GM12878 (cell line): ENCODE results near the gene GAB1. TPM values are rescaled to one million over a fixed set of nuclear protein-coding genes. Genes with fewer than 3 reads are reported as not detected.

Experiments
- ATAC-seq: fragments of 200-7000 bp; cut with Tn5 transposase; 3 replicates; pipeline ENCODE4 v1.9.1; 2020; ENCODE audit warnings: mild to moderate bottlenecking, moderate library complexity
- BruUV-seq: library from RNA; stranded (reverse); fragments of 400-500 nt; replicated peaks from 2 replicates; lab custom pipeline; 2021; lab: Mats Ljungman, UMichigan
- CTCF ChIA-PET: fragments of 300-600 bp; sonication (Branson Sonifier 250); formaldehyde crosslinking; extraction: SDS; loops from one replicate; lab custom pipeline; 2021; ENCODE audit warnings: inconsistent platforms; lab: Yijun Ruan, JAX
- POLR2A ChIA-PET: fragments of 350-600 bp; formaldehyde crosslinking; extraction: SDS; loops from one replicate; lab custom pipeline; 2021; ENCODE audit warnings: inconsistent platforms; lab: Charles Lee
- RAD21 ChIA-PET: fragments of 300-600 bp; sonication (Branson Sonifier 250); formaldehyde crosslinking; loops from one replicate; lab custom pipeline; 2023; ENCODE audit warnings: antibody characterized with exemption; ENCODE audit not compliant: unreplicated experiment; lab: Charles Lee
- SMC1A ChIA-PET: fragments of 300-600 bp; sonication (Branson Sonifier 250); formaldehyde crosslinking; loops from one replicate; lab custom pipeline; 2023; ENCODE audit not compliant: unreplicated experiment, uncharacterized antibody; lab: Charles Lee
- DNase-seq: peaks from one replicate; pipeline ENCODE4 v3.0.0-alpha.2; 2011; ENCODE audit warnings: low read depth, low spot score
- FAIRE-seq: peaks from 3 replicates; lab custom pipeline; 2011; peaks lifted over from hg19 to GRCh38; lab: Jason Lieb, UNC
- H2AFZ ChIP-seq: 2 replicates; pipeline ENCODE4 v1.6.0; 2011; ENCODE audit warnings: low read depth, low read length, control low read depth; ENCODE audit not compliant: control insufficient read depth
- H3K27ac ChIP-seq: 2 replicates; pipeline ENCODE4 v1.5.1; 2011; ENCODE audit warnings: control low read depth; ENCODE audit not compliant: control insufficient read depth, insufficient read depth
- H3K27me3 ChIP-seq, 2 experiments: replicated peaks in 1 of 2; 2 replicates each; pipeline versions ENCODE4 v1.6.0 to v1.6.1; 2011; ENCODE audit warnings: low read length in 1 of 2; ENCODE audit not compliant: control insufficient read depth in 2 of 2, insufficient read depth in 2 of 2
- H3K36me3 ChIP-seq, 2 experiments: 2 replicates each; pipeline ENCODE4 v1.5.1; 2011; ENCODE audit warnings: low read length in 1 of 2; ENCODE audit not compliant: control insufficient read depth in 2 of 2, insufficient read depth in 2 of 2
- H3K4me1 ChIP-seq: 2 replicates; pipeline ENCODE4 v1.6.1; 2011; ENCODE audit warnings: mild to moderate bottlenecking, low read length, moderate library complexity, mixed read lengths; ENCODE audit not compliant: control insufficient read depth, insufficient read depth
- H3K4me2 ChIP-seq: 2 replicates; pipeline ENCODE4 v1.6.0; 2011; ENCODE audit warnings: control low read depth; ENCODE audit not compliant: control insufficient read depth, insufficient read depth
- H3K4me3 ChIP-seq: fragments of 200-600 bp; sonication (generic); 2 replicates; pipeline ENCODE4 v1.5.1; 2016
- H3K79me2 ChIP-seq: 2 replicates; pipeline ENCODE4 v1.6.0; 2011; ENCODE audit warnings: low read length; ENCODE audit not compliant: control insufficient read depth, insufficient read depth
- H3K9ac ChIP-seq: 2 replicates; pipeline ENCODE4 v1.8.0; 2011; ENCODE audit warnings: low read length, control low read depth, mixed read lengths; ENCODE audit not compliant: control insufficient read depth, insufficient read depth
- H3K9me3 ChIP-seq: replicated peaks from 3 replicates; pipeline ENCODE4 v1.5.1; 2011; ENCODE audit warnings: mild to moderate bottlenecking, low read length; ENCODE audit not compliant: control insufficient read depth, insufficient read depth
- H4K20me1 ChIP-seq: 2 replicates; pipeline ENCODE4 v1.6.0; 2011; ENCODE audit not compliant: control insufficient read depth, insufficient read depth
- BCL11A ChIP-seq: IDR thresholded peaks from 2 replicates; pipeline ENCODE4 v1.6.1; 2011; ENCODE audit warnings: low read depth, low read length
- CHD1 ChIP-seq: IDR thresholded peaks from 2 replicates; pipeline ENCODE4 v1.6.1; 2012; ENCODE audit warnings: low read depth, low read length, improper control_type of control experiment
- CREB1 ChIP-seq: IDR thresholded peaks from 2 replicates; pipeline ENCODE4 v1.6.1; 2012; ENCODE audit warnings: low read depth, mild to moderate bottlenecking, inconsistent platforms
- EED ChIP-seq: sonication (generic); IDR thresholded peaks from 2 replicates; pipeline ENCODE4 v1.6.1; 2016; ENCODE audit warnings: antibody characterized with exemption, low read depth
- FOS ChIP-seq: IDR thresholded peaks from 3 replicates; pipeline ENCODE4 v1.6.1; 2011; ENCODE audit warnings: borderline replicate concordance; ENCODE audit not compliant: insufficient read length; ENCODE audit errors: extremely low read depth
- GATAD2B ChIP-seq: fragments of 450-650 bp; conservative IDR thresholded peaks from 2 replicates; pipeline ENCODE4 v1.6.1; 2017; ENCODE audit warnings: low read depth, mild to moderate bottlenecking, moderate library complexity
- MYC ChIP-seq: IDR thresholded peaks from 2 replicates; pipeline ENCODE4 v1.6.1; 2011; ENCODE audit warnings: mild to moderate bottlenecking, low read length, moderate library complexity, inconsistent platforms; ENCODE audit not compliant: insufficient read depth, insufficient replicate concordance, insufficient read length, severe bottlenecking
- NKRF ChIP-seq: fragments of 450-650 bp; conservative IDR thresholded peaks from 2 replicates; pipeline ENCODE4 v1.6.1; 2017; ENCODE audit warnings: mild to moderate bottlenecking, moderate library complexity
- NR2C1 ChIP-seq: fragments of 450-650 bp; IDR thresholded peaks from 2 replicates; pipeline ENCODE4 v1.6.1; 2017; ENCODE audit warnings: antibody characterized with exemption, mild to moderate bottlenecking, moderate library complexity
- RBBP5 ChIP-seq: fragments of 200-600 bp; sonication (generic); conservative IDR thresholded peaks from 2 replicates; pipeline ENCODE4 v1.6.1; 2016
- RCOR1 ChIP-seq: conservative IDR thresholded peaks from 2 replicates; pipeline ENCODE4 v1.6.1; 2012; ENCODE audit warnings: low read depth, low read length, improper control_type of control experiment
- SKIL ChIP-seq: fragments of 450-650 bp; IDR thresholded peaks from 2 replicates; pipeline ENCODE4 v1.6.1; 2017; ENCODE audit warnings: mild to moderate bottlenecking, low read depth, inconsistent platforms; ENCODE audit not compliant: poor library complexity, severe bottlenecking
- SMC3 ChIP-seq: IDR thresholded peaks from 2 replicates; pipeline ENCODE4 v1.6.1; 2011; ENCODE audit warnings: low read length, improper control_type of control experiment, borderline replicate concordance
- YY1 ChIP-seq: IDR thresholded peaks from 2 replicates; pipeline ENCODE4 v1.6.1; 2011; ENCODE audit warnings: low read depth, mild to moderate bottlenecking, low read length
- ZBTB11 ChIP-seq: fragments of 450-650 bp; formaldehyde crosslinking; IDR thresholded peaks from 2 replicates; pipeline ENCODE4 v1.5.0; 2022; ENCODE audit warnings: mild to moderate bottlenecking, missing genetic modification characterization
- WGBS: methylation state at CpG from one replicate; pipeline ENCODE4 v1.1.6; 2016; ENCODE audit warnings: low lambda C conversion rate; ENCODE audit not compliant: insufficient replicate concordance, insufficient coverage; ENCODE audit errors: missing lambda C conversion rate; 5-methylcytosine and 5-hydroxymethylcytosine counted together
- in situ Hi-C: fragments of 300-500 bp; cut with MboI; formaldehyde crosslinking; loops from 9 replicates; pipeline ENCODE4 v1.14.3; 2018; ENCODE audit warnings: mixed read lengths
- intact Hi-C: fragments of 100-400 bp; cut with micrococcal nuclease; formaldehyde crosslinking; loops from one replicate; pipeline ENCODE4 v1.14.2; 2022; ENCODE audit not compliant: unreplicated experiment
- polyA plus RNA-seq, 11 experiments: library from polyadenylated mRNA; depleted of rRNA in 4 of 11; unstranded in 6 of 11; stranded (reverse) in 5 of 11; fragments of >200 nt; fragmentation: Nextera tagmentation in 4 of 11; fragmentation: Illumina TruSeq in 1 of 11; extraction: Ambion mirVana in 4 of 11; extraction: Trizol in 1 of 11; gene quantifications; 1 replicate in 1 of 11; 2 replicates in 10 of 11; pipeline versions ENCODE4 v1.2.1 to v1.2.3, GENCODE V29; 2011 to 2016; ENCODE audit warnings: inconsistent platforms in 2 of 11, missing spikeins in 2 of 11, low read depth in 1 of 11
- total RNA-seq, 4 experiments: library from RNA; depleted of rRNA in 3 of 4; stranded (reverse); fragments of >200 nt in 3 of 4; fragmentation: Illumina TruSeq in 1 of 4; extraction: Trizol in 1 of 4; gene quantifications; 2 replicates each; pipeline versions ENCODE4 v1.2.1 to v1.2.3, GENCODE V29; 2013 to 2021

Gene GAB1
- total and polyA plus RNA-seq, 10 of the 15 experiments (the other 5 are each of a cell fraction or from before 2014, with no cell fraction given): 0.37 to 5.3 (median 3.2) TPM

GRCh38 chr4:143291314-143291713 is 45.4 kb upstream of the GAB1 start (continued):
- TF ChIP-seq NKRF (no peak), SKIL (no peak)

GRCh38 chr4:143292858-143293257 is 43.8 kb upstream of the GAB1 start:
- SMC1A ChIA-PET: no interaction called here
- no peak overlapping the region for H2AFZ ChIP-seq
- in situ Hi-C loops (no loop called here), intact Hi-C loops (no loop called here)
- no peaks in the 10 kb centered on the region for H4K20me1 ChIP-seq
- WGBS: 0% methylated on average over 1 of the region's 1 CpG
- FAIRE-seq (no peak), ATAC-seq (no peak), DNase-seq (no peak)
- no peak overlapping the region for H3K27ac ChIP-seq
- no peak overlapping the region for H3K9ac ChIP-seq
- no peaks in the 10 kb centered on the region for H3K4me1 ChIP-seq
- H3K27me3 ChIP-seq: no peaks in the 10 kb centered on the region
- CTCF ChIA-PET: interaction anchor here (0.6 kb wide), 1 partner anchor 20 kb away, joined by 3 read pairs; no protein-coding TSS in a partner anchor
- RAD21 ChIA-PET: no interaction called here
- no peaks in the 10 kb centered on the region for H3K36me3 ChIP-seq
- no peak for TF ChIP-seq BCL11A
- TF ChIP-seq RCOR1: no peak
- no peak for TF ChIP-seq NR2C1
- TF ChIP-seq MYC: no peak
- TF ChIP-seq CHD1: no peak
- no peak for TF ChIP-seq EED
- TF ChIP-seq YY1: no peak
- TF ChIP-seq FOS: no peak
- TF ChIP-seq RBBP5: no peak
- no peak for TF ChIP-seq SMC3
- no peak for TF ChIP-seq ZBTB11 (CRISPR knock-in tag)
- no peak for TF ChIP-seq GATAD2B
- no peak for TF ChIP-seq CREB1
- no TSS peak for BruUV-seq
- no peak overlapping the region for H3K4me3 ChIP-seq
- POLR2A ChIA-PET: no interaction called here
- no peak overlapping the region for H3K4me2 ChIP-seq
- no peaks in the 10 kb centered on the region for H3K79me2 ChIP-seq
- H3K9me3 ChIP-seq: no peaks in the 10 kb centered on the region
